ENCODE results near the gene IGF2BP1. TPM values are rescaled to one million over a fixed set of nuclear protein-coding genes. Genes with fewer than 3 reads are reported as not detected.
"Not testable (repeated sequence)": the region's sequence is repeated elsewhere in the genome, so short reads cannot be mapped to it uniquely, and the experiment has no call there.

Gene IGF2BP1
- total RNA-seq, 1 experiment from 2014 or later, result 16.7 TPM

DNA sequence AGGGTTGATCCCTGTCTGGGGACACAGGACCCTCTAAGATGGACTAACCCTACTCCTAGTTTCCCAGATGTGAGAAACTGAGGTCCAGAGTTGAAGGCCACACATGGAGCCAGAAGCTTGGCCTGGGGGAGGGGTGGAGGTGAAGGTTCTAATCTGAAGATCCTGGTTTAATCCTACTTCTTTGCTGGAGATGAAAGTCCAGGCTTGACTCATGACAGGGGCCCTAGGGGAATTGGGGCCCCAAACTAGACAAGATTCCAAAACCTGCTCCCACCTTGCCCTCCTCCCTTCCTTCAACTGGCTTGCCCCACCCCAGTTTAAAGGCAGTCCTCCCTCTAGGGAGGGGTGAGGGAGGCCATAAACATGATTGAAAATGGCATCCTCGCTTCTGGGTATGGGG lies 21.6 kb downstream of the IGF2BP1 start:
- no peak for DNase-seq (ENCODE audit: low read depth)

DNA sequence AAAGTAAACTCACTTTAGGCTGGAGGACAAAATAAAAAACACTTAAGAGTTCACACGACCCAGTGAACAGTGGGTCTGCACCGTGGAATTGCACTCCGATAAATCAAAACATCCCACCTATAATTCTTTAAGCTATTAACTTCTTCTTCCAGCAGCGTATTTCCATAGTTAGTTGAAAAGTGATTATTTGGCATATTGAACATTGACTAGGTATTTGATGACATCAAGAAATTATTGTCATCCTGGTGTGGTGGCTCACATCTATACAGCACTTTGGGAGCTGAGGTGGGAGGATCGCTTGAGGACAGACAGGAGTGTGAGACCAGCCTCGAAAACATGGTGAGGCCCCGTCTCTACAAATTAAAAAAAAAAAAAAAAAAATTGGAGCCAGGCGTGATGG lies 23.4 kb downstream of the IGF2BP1 start:
- DNase-seq (ENCODE audit: low read depth), result no peak

DNA sequence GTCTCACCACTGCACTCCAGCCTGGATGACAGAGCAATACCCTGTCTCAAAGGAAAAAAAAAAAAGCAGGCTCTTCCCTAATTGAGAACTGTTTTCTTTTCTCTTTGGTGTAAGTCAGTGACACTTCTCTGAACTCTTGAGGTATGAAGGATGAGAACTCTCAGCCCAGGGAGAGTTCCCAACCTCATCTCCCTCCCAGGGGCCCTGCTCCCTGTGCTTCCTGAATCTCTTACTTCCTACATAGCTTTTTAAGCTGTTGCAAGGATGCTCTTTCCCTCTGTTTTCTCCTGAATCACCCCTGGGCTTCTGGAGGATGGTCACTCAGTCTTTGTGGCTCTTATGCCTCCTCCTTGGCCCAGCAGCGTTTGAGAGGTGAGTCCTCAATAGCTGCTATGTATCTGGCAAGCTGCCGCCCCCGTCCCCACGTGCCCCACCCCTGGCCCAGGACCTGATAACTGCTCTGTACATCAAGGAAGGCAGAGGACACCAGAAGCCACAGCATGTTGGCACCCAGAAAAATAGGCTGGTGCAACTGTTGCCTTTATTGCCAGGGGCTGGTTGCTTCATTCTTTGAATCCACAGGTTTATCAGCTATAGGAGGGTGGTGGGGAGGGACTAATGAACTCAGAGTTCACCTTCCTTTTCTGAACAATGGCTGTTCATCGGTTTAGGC lies 24.0 kb downstream of the IGF2BP1 start:
- no peak for DNase-seq (ENCODE audit: low read depth)

DNA sequence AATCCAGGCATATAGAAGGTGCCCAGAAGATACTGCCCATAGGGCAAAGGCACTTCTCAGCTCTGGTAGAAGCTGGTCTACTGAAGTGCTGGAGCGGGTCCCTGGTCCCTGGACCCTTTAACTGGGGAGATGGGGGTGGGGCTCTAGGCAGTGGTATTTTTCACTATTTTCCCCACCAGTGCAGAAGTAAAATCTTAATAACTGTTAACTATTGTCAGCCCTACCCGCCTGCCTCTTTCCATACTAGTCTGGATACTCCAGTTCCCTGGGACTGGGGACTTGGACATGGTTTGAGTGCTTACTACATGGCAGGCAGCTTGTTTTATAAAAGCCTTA lies 24.6 kb downstream of the IGF2BP1 start:
- no peak for DNase-seq (ENCODE audit: low read depth)

DNA sequence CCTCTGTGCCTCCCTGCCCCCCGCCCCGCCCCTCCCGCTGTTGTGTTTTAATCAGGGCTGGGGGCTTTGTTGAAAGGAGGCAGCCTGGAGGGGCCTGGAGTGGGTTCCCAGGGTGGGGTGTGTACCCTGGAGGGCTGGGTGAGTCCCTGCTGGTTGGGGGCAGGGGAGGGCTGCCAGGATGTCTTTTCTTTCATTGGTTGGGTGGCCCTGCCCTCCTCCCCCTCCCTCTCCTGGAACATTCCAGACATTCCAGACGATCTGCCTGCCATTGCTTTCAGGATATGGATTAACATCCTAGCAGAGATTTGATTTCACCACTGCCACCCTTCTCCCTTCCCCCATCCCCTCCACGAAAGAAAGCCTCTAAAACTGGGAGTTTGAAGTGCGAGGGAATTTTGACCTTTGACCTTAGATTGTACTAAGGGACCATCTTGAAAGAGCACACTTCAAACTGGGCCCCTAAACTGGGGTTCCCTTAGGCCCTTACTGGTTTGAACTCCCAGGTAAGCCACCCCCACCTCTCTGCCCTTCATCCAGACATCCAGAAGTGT lies 25.3 kb downstream of the IGF2BP1 start:
- peak; percentile 48 for DNase-seq (ENCODE audit: low read depth)

DNA sequence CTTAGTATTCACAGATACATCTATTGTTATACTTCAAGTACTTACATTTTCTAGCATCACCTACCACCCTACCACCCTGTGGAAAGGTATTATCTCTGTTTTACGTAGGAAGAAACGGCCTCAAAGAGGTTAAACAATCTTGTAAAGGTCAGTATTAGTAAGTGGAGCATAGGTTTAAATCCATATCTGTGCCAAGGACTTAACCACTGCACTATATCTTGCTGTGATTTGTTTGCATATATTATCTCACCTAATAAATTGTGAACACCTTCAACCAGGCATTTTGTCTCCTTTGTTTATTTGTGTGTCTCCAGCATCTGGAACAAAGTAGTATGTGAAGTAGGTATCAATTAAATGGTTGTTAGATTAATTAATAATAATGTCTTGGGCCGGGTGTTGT lies 27.3 kb downstream of the IGF2BP1 start:
- DNase-seq (ENCODE audit: low read depth), result no peak

DNA sequence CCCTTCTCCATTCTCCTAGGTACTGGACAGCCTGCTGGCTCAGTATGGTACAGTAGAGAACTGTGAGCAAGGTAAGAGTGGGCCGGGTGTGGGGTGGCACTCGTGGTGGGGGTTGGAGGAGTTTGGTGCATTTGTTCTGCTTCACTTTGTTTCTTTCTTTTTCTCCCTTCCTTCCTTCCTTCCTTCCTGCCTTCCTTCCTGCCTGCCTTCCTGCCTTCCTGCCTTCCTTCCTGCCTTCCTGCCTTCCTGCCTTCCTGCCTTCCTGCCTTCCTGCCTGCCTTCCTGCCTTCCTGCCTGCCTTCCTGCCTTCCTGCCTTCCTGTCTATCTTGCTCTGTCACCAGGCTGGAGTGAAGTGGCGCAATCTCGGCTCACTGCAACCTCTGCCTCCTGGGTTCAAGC lies 29.3 kb downstream of the IGF2BP1 start:
- not testable (repeated sequence) for DNase-seq (ENCODE audit: low read depth)

DNA sequence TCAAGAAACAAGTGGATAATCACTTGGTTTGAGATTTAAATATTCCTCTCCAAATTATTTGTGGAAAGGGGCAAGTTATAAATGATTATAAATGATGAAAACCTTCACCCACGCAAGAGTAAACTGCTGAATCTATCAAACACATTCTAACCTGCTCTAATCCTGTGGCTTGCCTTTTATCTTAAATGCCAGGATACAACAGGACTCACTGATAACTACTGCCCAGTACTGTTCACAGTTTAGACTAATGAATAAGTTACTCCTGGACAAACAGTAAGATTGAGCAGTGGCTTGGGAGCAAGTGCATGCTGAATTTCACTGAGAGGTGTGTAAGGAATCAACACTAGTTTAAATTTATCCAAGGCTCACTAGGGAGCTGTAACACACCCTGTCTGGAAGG lies 31.1 kb downstream of the IGF2BP1 start:
- no peak for DNase-seq (ENCODE audit: low read depth)

DNA sequence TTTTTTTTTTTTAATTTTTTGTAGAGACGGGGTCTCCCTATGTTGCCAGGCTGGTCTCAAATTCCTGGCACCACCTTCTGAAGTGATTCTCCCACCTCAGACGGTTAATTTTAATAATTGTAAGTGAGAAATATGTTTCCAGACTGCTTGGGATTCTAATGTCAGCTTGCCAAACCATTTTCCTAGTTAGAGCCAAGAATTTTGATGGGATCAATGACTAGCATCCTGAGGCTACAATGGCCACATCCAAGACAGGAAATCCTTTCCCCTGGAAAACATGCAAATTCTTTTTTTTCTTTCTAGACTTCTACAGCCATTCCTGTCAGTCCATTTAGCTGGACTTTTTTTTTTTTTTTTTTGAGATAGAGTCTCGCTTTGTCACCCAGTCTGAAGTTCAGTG lies 32.6 kb downstream of the IGF2BP1 start:
- DNase-seq (ENCODE audit: low read depth), result no peak

DNA sequence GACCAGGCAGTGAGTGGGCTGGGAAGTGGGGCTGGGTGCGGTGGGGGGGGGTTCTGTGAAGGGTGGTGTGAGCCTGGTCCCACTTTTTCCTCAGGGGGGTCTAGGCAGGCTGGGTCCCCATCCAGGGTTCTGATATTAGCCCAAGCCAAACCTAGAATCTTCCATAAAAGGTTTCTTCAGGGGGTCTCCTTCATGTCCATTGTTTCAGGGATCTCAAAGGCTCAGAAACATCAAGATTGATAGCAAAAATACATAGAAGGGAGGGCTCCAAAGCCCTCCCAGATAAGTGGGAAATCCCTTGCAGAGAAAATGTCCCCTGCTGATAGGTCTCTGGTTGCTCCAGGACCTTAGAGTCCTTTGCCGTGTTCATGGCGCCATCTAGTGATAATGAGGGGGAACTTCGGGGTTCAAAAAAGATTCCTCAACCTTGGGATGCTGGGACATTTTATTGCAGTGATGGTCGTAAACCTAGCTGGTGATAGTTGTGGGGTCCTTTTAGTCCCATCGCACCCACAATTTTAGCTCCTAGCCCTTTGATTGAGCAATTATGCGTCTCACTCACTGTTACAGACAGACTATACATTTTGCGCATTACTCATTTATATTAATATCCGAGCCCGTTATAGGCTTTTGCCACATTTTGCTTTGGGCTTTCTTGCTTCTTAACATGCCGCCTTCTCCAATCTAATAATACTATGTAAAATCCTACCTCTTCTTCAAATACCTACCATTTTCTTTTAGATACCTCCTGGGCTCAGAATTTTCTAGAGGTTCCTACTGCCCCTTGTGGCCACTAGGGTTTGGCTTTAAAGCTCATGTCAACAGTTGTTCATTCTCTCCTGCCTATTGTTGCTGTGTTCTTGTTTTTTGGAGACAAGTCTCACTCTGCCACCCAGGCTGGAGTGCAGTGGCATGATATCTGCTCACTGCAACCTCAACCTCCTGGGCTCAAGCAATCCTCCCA lies 35.1 kb downstream of the IGF2BP1 start:
- DNase-seq (ENCODE audit: low read depth), result peak; percentile 63

DNA sequence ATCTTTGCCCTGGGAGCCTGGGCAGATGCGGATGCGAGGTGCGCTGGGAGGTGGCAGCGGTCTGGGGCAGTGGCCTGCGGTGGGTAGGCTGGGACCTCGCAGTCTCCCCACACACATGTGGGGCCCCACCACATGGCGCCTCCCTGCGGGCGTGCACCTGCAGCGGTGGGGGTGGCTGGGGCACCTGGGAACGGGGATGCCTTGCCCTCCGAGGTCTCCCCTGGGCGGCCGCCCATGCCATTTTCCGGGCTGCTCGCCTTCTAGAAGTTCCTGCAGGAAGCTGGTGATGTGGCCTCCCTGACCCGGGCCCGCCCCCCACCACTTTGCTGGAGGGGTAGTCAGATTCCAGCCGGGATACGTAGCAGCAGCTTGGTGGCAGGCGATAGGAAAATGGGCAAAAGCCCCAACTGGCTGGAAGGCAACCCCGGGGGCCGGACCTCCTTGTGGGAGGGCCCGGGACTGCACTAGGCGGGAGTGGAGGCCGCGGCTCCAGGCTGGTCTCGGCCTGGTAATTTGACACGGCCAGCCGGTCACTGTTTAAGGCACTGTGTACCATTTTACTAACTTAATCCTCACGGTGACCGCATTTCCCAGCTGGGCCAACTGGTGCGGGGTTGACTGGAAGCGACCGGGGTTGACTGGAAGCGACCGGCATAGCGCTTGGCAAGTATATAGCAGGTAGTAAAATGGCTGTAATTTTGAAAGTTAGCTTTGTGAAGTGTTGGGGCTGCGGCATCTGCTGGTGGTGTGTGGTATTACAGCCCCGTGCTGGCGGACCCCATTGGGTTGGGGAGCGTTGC lies 38.5 kb downstream of the IGF2BP1 start:
- peak; percentile 29 for DNase-seq (ENCODE audit: low read depth)

DNA sequence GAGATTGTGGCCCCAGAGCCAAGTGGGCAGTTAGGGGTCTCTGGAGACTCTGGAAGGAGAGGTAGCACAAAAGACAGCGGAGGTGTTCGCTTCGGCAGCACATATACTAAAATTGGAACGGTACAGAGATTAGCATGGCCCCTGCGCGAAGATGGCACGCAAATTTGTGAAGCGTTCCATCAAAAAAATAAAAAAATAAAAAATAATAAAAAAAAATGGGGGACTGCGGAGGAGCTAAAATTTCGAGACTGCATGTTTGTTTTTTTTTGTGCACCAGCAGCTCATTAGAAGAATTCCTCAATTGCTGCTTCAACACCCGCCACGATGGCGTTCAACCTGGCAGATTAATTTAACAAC lies 39.1 kb downstream of the IGF2BP1 start:
- no peak for DNase-seq (ENCODE audit: low read depth)

DNA sequence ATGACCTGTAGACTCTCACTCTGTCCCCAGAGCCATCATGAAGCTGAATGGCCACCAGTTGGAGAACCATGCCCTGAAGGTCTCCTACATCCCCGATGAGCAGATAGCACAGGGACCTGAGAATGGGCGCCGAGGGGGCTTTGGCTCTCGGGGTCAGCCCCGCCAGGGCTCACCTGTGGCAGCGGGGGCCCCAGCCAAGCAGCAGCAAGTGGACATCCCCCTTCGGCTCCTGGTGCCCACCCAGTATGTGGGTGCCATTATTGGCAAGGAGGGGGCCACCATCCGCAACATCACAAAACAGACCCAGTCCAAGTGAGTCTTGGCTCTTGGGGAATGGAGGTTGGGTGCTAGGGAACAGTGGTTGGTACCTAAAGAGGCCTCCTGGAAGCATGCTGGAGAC lies 41.0 kb downstream of the IGF2BP1 start:
- no peak for DNase-seq (ENCODE audit: low read depth)

DNA sequence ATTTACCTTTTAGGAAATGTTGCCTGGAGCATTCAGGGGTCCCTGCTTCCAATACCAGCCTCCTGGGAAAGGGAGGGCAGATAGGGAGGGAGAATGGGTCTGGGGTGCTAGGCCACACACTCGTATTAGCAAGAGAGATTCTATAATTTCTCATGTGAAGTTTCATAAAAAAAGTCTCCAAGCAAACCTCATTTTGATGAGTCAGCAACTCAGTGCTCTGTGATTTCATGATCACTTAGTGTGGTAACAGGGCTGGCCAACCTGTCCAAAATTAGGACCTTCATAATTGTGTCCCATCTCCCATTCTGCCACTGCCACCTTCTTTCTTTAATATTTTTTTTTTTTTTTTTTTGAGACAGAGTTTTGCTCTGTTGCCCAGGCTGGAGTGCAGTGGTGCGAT lies 41.4 kb downstream of the IGF2BP1 start:
- no peak for DNase-seq (ENCODE audit: low read depth)

DNA sequence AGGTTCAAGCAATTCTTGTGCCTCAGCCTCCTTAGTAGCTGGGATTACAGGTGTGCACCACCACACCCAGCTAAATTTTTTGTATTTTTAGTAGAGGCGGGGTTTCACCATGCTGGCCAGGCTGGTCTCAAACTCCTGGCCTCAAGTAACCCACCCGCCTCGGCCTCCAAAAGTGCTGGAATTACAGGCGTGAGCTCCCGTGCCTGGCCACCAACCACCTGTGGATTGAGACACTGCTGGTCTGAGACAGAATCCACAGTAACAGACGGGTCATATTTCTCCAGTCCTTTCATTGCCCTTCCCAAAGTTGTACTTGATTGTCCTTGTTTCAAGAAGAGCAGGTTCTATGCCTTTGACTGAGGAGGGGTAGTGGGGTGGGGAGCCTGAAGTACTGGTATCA lies 42.3 kb downstream of the IGF2BP1 start:
- not testable (repeated sequence) for DNase-seq (ENCODE audit: low read depth)

DNA sequence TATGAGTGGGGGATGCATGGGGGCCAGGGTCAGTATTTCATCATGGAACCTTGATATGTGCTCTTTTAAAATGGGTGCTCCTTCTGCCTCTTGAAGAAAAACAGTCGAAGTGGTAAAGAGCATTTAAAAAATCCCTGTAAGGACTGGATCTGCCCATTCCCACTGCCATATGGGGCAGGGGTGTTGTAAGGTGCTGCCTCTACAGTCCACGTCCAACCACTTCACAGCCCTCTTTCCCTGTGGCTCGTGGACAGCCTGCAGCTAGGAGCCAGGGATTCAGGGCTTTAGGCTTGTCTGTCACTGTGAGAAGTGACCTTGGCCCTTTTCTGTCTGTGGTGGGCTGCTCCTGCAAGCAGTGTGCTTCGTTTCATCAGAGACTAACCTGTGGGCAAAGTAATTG lies 44.3 kb downstream of the IGF2BP1 start:
- DNase-seq (ENCODE audit: low read depth), result no peak

DNA sequence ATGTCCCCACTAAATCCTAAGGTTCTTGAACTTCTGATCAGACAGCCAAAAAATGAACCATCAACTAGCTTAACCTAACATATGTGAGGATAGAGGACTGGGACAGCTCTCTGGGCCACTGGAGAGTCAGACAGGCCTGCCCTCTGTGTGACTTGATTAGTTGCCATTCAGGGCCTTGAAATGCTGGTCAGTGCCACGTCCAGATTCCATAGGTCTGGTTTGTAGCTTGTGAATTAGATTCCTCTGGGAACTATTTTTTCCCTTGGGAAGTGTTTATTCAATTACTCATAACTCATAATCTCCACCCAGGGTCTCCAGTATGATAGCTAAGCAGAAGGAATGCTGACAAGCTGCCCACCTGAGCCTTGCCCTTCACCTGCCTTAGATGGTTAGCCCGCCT lies 48.2 kb downstream of the IGF2BP1 start:
- no peak for DNase-seq (ENCODE audit: low read depth)

DNA sequence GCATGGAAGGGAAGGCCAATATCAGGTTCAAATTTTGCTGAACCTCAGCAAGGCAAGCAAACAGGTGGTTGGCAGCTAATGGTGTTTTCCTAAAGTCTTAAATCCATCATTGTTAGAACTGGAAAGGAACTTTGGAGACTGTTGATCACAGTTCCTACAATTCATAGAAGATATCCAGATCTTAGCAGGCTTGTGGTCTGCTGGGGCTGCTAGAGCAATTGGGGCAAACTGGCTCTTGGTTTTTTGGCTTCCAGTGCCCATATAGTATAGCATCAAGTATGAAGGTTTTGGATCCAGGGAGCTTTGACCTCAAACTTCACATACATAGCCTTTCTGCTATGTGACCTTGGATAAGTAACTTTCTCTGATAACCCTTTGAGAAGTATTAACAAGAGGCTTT lies 49.7 kb downstream of the IGF2BP1 start:
- no peak for DNase-seq (ENCODE audit: low read depth)

DNA sequence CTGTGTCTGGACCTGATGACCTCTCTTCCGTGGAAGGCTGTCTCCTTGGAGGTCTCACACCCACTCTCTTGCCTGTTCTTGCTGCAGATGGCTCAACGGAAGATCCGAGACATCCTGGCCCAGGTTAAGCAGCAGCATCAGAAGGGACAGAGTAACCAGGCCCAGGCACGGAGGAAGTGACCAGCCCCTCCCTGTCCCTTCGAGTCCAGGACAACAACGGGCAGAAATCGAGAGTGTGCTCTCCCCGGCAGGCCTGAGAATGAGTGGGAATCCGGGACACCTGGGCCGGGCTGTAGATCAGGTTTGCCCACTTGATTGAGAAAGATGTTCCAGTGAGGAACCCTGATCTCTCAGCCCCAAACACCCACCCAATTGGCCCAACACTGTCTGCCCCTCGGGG lies 52.1 kb downstream of the IGF2BP1 start:
- DNase-seq (ENCODE audit: low read depth), result no peak

DNA sequence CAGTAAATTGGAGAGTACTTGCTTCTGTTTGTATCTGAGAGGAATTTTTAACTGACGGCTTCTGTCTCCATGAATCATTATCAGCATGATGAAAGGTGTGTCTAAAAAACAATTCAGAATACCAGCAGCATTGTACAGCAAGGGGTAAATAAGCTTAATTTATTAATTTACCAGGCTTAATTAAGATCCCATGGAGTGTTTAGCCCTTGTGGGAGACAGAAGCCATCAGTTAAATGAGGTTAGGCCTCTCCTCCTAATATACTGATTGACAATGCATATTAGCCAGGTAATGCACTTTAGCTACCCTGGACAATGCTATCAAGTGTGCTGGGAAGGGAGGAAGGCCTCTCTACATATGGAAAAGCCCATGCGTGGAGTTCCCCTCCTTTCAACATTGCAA lies 53.4 kb downstream of the IGF2BP1 start:
- no peak for DNase-seq (ENCODE audit: low read depth)

DNA sequence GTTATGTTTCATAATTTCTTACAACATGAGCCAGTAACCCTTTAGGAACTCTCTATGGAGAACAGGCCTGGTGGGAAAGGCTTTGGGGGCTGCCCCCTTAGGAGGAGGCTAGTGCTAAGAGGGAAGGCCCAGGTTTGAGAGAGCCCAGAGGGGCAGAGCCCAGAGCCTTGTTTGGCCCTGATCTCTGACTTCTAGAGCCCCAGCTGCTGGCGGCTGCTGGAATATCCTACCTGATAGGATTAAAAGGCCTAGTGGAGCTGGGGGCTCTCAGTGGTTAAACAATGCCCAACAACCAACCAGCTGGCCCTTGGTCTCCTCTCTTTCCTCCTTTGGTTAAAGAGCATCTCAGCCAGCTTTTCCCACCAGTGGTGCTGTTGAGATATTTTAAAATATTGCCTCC lies 54.1 kb downstream of the IGF2BP1 start:
- no peak for DNase-seq (ENCODE audit: low read depth)

DNA sequence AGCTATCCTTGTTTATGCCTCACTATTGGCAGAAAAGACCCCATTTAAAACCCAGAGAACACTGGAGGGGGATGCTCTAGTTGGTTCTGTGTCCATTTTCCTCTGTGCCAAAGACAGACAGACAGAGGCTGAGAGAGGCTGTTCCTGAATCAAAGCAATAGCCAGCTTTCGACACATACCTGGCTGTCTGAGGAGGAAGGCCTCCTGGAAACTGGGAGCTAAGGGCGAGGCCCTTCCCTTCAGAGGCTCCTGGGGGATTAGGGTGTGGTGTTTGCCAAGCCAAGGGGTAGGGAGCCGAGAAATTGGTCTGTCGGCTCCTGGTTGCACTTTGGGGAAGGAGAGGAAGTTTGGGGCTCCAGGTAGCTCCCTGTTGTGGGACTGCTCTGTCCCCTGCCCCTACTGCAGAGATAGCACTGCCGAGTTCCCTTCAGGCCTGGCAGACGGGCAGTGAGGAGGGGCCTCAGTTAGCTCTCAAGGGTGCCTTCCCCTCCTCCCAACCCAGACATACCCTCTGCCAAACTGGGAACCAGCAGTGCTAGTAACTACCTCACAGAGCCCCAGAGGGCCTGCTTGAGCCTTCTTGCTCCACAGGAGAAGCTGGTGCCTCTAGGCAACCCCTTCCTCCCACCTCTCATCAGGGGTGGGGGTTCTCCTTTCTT lies 56.1 kb downstream of the IGF2BP1 start:
- DNase-seq (ENCODE audit: low read depth), result no peak
